GM10266 (cell line): ENCODE results near the gene FAM162A.
"Not testable (repeated sequence)": the region's sequence is repeated elsewhere in the genome, so short reads cannot be mapped to it uniquely, and the experiment has no call there.

Experiments used
- DNase-seq: peaks from one replicate; pipeline ENCODE4 v3.0.0; 2012; ENCODE audit errors: extremely low spot score
- TF ChIP-seq, protein P1 (sequence below): IDR thresholded peaks from 2 replicates; pipeline ENCODE4 v1.5.1; 2012; ENCODE audit warnings: mild to moderate bottlenecking, low read depth; ENCODE audit not compliant: control insufficient read depth, insufficient read depth; ENCODE audit errors: missing control alignments

Gene FAM162A

DNA sequence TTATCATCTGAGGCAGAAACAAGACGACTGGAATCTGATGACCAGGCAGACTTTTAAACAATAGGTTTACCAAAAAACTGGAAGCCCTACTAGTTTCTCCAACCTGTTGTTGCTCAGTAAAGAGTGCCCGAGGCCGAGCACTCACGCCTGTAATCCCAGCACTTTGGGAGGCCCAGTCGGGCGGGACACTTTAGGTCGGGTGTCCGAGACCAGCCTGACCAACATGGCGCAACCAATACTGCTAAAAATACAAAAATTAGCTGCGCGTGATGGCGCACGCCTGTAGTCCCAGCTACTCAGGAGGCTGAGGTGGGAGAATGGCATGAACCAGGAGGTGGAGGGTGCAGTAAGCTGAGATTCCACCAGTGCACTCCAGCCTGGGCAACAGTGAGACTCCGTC, 33.0 kb downstream of the FAM162A start:
- no peak for DNase-seq
- TF ChIP-seq, protein P1, sequence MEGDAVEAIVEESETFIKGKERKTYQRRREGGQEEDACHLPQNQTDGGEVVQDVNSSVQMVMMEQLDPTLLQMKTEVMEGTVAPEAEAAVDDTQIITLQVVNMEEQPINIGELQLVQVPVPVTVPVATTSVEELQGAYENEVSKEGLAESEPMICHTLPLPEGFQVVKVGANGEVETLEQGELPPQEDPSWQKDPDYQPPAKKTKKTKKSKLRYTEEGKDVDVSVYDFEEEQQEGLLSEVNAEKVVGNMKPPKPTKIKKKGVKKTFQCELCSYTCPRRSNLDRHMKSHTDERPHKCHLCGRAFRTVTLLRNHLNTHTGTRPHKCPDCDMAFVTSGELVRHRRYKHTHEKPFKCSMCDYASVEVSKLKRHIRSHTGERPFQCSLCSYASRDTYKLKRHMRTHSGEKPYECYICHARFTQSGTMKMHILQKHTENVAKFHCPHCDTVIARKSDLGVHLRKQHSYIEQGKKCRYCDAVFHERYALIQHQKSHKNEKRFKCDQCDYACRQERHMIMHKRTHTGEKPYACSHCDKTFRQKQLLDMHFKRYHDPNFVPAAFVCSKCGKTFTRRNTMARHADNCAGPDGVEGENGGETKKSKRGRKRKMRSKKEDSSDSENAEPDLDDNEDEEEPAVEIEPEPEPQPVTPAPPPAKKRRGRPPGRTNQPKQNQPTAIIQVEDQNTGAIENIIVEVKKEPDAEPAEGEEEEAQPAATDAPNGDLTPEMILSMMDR = no peak

DNA sequence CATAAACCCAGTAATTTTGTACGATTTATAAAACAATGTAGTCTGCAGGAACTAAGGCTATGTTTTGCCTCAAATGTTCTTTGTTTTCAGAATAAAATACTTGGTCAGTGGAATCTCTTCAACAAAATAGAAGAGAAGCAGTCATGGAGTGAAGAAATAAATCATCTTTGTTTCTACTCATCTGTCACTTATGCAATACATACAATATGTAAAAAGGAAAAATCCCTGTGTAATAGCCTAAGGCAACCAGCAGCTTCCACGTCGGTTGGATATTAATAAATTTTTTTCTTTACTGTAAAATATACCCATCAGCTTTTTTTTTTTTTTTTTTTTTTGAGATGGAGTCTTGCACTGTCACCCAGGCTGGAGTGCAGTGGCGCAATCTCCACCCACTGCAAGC, 37.1 kb downstream of the FAM162A start:
- no peak for DNase-seq
- TF ChIP-seq, protein P1 = no peak

DNA sequence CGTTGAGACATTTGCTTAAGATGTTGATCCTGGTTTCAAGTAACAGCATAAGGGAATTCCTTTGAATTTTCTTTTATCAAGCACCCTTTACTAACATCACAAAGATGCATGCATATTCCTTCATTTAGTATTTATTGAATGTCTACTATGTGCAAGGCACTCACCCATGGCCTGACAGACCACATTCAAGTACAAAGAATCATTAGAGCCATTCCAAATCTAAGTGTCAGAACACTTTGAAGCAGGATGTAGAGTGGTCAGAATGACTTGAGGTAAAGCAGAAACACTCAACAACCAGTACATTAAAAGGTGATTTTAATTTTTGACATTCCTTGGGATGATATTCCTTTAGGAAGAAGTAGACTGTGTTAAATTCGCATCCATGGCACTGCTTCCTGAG, 37.9 kb downstream of the FAM162A start:
- TF ChIP-seq, protein P1 = no peak

DNA sequence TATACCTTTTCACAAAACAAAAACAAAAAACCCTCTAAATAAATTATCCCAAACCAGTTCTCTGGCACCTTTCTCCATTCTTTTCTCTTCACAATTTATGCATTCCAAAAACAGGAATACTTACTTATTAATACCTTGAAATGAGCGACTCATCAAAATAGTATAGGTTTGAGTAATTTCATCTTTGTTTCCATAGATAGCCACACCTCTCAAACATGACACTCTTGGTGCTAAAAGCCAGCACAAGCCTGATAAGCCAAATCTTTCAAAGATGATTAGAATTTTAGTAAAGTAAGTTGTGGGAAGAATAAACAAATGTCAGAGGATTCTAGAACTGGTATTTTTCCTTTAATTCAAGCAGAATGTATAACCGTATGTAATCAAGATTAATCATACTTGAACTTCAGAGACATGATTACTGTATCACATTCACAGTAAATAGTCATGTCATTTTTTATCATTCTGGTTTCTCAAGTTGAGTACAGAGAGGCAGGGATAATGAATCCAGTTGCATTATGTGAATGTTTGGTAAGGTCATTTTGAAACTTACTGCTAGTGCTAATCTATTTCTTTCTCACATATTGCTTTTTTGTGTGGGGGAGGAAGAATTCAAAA, 44.0 kb downstream of the FAM162A start:
- TF ChIP-seq, protein P1 = no peak
- no peak for DNase-seq

More for the DNA sequence above, 37.9 kb downstream of the FAM162A start:
- DNase-seq = no peak

DNA sequence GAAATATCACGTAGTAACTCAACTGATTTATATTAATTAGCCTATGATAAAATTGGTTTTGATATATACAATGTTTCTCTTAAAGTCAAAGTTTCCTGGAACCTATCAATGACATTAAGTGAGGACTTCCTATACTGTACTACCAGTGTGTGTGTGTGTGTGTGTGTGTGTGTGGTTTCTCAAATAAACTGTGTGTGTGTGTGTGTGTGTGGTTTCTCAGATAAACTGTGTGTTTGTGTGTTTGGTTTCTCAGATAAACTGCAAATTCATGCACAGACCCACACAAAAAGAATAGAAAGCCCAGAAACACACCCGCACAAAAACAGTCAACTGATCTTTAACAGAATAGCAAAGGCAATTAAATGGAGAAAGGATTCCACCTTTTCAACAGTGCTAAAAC, 46.4 kb downstream of the FAM162A start:
- TF ChIP-seq, protein P1 = no peak
- DNase-seq = no peak

DNA sequence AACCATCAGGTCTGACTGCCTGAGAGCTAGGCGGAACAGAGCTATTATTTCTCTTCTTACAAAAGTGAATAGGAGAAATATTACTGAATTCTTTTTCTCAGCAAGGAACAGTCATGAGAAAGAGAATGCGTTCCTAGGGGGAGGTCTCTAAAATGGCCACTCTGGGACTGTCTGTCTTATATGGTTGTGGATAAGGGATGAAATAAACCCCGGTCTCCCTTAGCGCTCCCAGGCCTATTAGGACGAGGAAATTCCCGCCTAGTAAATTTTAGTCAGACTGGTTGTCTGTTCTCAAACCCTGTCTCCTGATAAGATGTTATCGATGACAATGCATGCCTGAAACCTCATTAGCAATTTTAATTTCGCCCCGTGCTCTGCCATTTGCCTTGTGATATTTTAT, 52.0 kb downstream of the FAM162A start:
- DNase-seq = no peak
- TF ChIP-seq, protein P1 = no peak

DNA sequence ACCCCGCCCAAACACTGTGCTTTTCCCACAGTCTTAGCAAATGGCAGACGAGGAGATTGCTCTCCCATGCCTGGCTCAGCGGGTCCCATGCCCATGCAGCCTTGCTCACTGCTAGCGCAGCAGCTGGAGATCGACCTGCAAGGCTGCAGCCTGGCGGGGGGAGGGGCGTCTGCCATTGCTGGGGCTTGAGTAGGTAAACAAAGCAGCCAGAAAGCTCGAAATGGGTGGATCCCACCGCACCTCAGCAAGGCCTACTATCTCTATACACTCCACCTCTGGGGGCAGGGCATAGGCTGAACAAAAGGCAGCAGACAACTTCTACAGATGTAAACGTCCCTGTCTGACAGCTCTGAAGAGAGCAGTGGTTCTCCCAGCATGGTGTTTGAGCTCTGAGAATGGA, 59.1 kb downstream of the FAM162A start:
- TF ChIP-seq, protein P1 = no peak
- no peak for DNase-seq

DNA sequence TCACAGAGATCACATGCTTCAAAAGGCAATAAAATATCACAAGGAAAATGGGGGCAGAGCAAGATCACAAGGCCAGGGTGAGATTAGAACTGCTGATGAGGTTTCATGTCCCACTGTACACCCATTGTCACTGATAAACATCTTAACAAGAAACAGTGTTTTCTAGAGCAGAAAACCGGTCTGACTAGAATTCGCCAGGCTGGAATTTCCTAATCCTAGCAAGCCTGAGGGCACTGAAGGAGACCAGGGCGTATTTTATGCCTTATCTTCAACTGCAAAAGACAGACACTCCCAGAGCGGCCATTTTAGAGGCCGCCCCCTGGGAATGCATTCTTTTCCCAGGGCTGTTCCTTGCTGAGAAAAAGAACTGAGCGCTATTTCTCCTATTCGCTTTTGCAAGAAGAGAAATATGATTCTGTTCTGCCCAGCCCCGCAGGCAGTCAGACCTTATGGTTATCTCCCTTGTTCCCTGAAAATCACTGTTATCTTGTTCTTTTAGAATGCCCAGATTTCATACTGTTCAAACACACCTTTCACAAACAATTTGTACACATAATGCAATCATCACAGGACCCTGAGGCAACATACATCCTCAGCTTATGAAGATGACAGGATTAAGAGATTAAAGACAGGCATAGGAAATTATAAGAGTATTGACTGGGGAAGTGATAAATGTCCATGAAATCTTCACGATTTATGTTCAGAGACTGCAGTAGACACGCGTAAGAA, 59.9 kb downstream of the FAM162A start:
- DNase-seq = not testable (repeated sequence)

DNA sequence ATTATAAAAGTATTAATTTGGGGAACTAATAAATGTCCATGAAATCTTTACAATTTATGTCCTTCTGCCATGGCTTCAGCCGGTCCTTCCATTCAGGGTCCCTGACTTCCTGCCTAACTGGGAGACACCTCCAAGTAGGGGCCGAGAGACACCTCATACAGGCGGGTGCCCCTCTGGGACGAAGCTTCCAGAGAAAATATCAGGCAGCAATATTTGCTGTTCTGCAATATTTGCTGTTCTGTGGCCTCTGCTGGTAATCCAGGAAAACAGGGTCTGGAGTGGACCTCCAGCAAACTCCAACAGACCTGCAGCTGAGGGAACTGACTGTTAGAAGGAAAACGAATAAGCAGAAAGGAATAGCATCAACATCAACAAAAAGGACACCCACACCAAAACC, 60.5 kb downstream of the FAM162A start:
- DNase-seq = not testable (repeated sequence)

DNA sequence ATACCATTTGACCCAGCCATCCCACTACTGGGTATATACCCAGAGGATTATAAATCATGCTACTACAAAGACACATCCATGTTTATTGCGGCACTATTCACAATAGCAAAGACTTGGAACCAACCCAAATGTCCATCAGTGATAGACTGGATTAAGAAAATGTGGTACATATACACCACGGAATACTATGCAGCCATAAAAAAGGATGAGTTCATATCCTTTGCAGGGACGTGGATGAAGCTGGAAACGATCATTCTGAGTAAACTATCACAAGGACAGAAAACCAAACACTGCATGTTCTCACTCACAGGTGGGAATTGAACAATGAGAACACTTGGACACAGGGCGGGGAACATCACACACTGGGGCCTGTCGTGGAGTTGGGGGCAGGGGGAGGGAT, 64.2 kb downstream of the FAM162A start:
- not testable (repeated sequence) for DNase-seq
